HepG2 (cell line): ENCODE measurements around the gene TRIP4. TPM values are rescaled to one million over a fixed set of nuclear protein-coding genes. Genes with fewer than 3 reads are reported as not detected.

Experiments
- ADNP ChIP-seq: sonication (generic); formaldehyde crosslinking; IDR thresholded peaks from 2 replicates; pipeline ENCODE4 v1.4.0; 2020; ENCODE audit warnings: missing genetic modification reagents
- CENPX ChIP-seq: sonication (generic); formaldehyde crosslinking; IDR thresholded peaks from 2 replicates; pipeline ENCODE4 v1.9.0; 2021; ENCODE audit warnings: mild to moderate bottlenecking, missing genetic modification reagents, moderate library complexity
- HNF4G ChIP-seq, 2 experiments: sonication (generic) in 1 of 2; formaldehyde crosslinking in 1 of 2; IDR thresholded peaks; 2 replicates each; pipeline versions ENCODE4 v1.4.0 to v1.6.1; 2011 to 2020; ENCODE audit warnings: borderline replicate concordance in 2 of 2, low read depth in 2 of 2, mild to moderate bottlenecking in 2 of 2, low read length in 1 of 2, missing genetic modification reagents in 1 of 2, moderate library complexity in 1 of 2
- KDM1A ChIP-seq: IDR thresholded peaks from 2 replicates; pipeline ENCODE4 v1.6.1; 2016; ENCODE audit warnings: missing compliant biosample characterization
- RAD51 ChIP-seq: fragments of 450-650 bp; IDR thresholded peaks from 2 replicates; pipeline ENCODE4 v1.6.1; 2016; ENCODE audit warnings: borderline replicate concordance
- SMYD3 ChIP-seq: sonication (generic); formaldehyde crosslinking; IDR thresholded peaks from 2 replicates; pipeline ENCODE4 v1.8.1; 2023; ENCODE audit warnings: mild to moderate bottlenecking, missing genetic modification reagents
- STAT5B ChIP-seq: sonication (generic); formaldehyde crosslinking; IDR thresholded peaks from 2 replicates; pipeline ENCODE4 v1.4.0; 2020; ENCODE audit warnings: missing genetic modification reagents
- ZBTB1 ChIP-seq: sonication (generic); formaldehyde crosslinking; IDR thresholded peaks from 2 replicates; pipeline ENCODE4 v1.4.0; 2020; ENCODE audit warnings: missing genetic modification reagents, borderline replicate concordance
- ZFP36 ChIP-seq: fragments of 150-350 bp; IDR thresholded peaks from 2 replicates; pipeline ENCODE4 v1.6.1; 2018; ENCODE audit warnings: borderline replicate concordance, low read length, low read depth; ENCODE audit not compliant: partially characterized antibody
- ZFX ChIP-seq: sonication (generic); formaldehyde crosslinking; IDR thresholded peaks from 2 replicates; pipeline ENCODE4 v1.4.0; 2020; ENCODE audit warnings: mild to moderate bottlenecking, low read depth, missing genetic modification reagents, moderate library complexity
- ZNF101 ChIP-seq: sonication (generic); formaldehyde crosslinking; IDR thresholded peaks from 2 replicates; pipeline ENCODE4 v1.4.0; 2020; ENCODE audit warnings: mild to moderate bottlenecking, low read depth, missing genetic modification reagents, borderline replicate concordance
- ZNF232 ChIP-seq: sonication (generic); formaldehyde crosslinking; IDR thresholded peaks from 2 replicates; pipeline ENCODE4 v1.4.0; 2020; ENCODE audit warnings: missing genetic modification reagents, borderline replicate concordance
- ZNF292 ChIP-seq: sonication (generic); formaldehyde crosslinking; IDR thresholded peaks from 2 replicates; pipeline ENCODE4 v1.8.1; 2022; ENCODE audit warnings: mild to moderate bottlenecking, low read depth, missing genetic modification reagents, borderline replicate concordance
- ZNF335 ChIP-seq: sonication (generic); formaldehyde crosslinking; IDR thresholded peaks from 2 replicates; pipeline ENCODE4 v1.4.0; 2020; ENCODE audit warnings: missing genetic modification reagents
- ZNF510 ChIP-seq: sonication (generic); formaldehyde crosslinking; IDR thresholded peaks from 2 replicates; pipeline ENCODE4 v1.4.0; 2020; ENCODE audit warnings: low read depth, mild to moderate bottlenecking, missing genetic modification reagents
- ZNF678 ChIP-seq: sonication (generic); formaldehyde crosslinking; IDR thresholded peaks from 2 replicates; pipeline ENCODE4 v1.4.0; 2020; ENCODE audit warnings: mild to moderate bottlenecking, missing genetic modification reagents
- ZNF878 ChIP-seq: sonication (generic); formaldehyde crosslinking; IDR thresholded peaks from 2 replicates; pipeline ENCODE4 v1.8.1; 2023; ENCODE audit warnings: mild to moderate bottlenecking, missing genetic modification reagents, moderate library complexity
- polyA plus RNA-seq, 8 experiments: library from polyadenylated mRNA; depleted of rRNA in 3 of 8; stranded (reverse) in 7 of 8; unstranded in 1 of 8; fragments of >200 nt; fragmentation: Illumina TruSeq in 4 of 8; extraction: Trizol in 4 of 8; gene quantifications; 2 replicates each; pipeline versions ENCODE4 v1.2.1 to v1.2.3, GENCODE V29; 2011 to 2016; ENCODE audit warnings: low read depth in 4 of 8, missing spikeins in 1 of 8, mixed read lengths in 1 of 8; ENCODE audit not compliant: insufficient read depth in 1 of 8
- total RNA-seq, 5 experiments: library from RNA; depleted of rRNA; stranded (reverse); fragments of >200 nt; fragmentation: Illumina TruSeq; extraction: Trizol; gene quantifications; 2 replicates each; pipeline ENCODE4 v1.2.3, GENCODE V29; 2016; ENCODE audit warnings: low read depth in 1 of 5
- TF ChIP-seq, protein P1 (sequence below): sonication (generic); formaldehyde crosslinking; IDR thresholded peaks from 2 replicates; pipeline ENCODE4 v1.4.0; 2020; ENCODE audit warnings: missing genetic modification reagents
- TF ChIP-seq, protein P2 (sequence below): IDR thresholded peaks from 2 replicates; pipeline ENCODE4 v1.4.0; 2020; ENCODE audit warnings: mild to moderate bottlenecking, missing genetic modification reagents
- TF ChIP-seq, protein P3 (sequence below): sonication (generic); formaldehyde crosslinking; IDR thresholded peaks from 2 replicates; pipeline ENCODE4 v1.4.0; 2020; ENCODE audit warnings: mild to moderate bottlenecking, missing genetic modification reagents
- TF ChIP-seq, protein P4 (sequence below): sonication (generic); formaldehyde crosslinking; IDR thresholded peaks from 2 replicates; pipeline ENCODE4 v1.8.0; 2022; ENCODE audit warnings: mild to moderate bottlenecking, missing genetic modification reagents, moderate library complexity

The TRIP4 gene
- total and polyA plus RNA-seq, 2 of the 13 experiments (the other 11 are each of a cell fraction or from before 2014, with no cell fraction given): 7.1 to 11.8 TPM

DNA sequence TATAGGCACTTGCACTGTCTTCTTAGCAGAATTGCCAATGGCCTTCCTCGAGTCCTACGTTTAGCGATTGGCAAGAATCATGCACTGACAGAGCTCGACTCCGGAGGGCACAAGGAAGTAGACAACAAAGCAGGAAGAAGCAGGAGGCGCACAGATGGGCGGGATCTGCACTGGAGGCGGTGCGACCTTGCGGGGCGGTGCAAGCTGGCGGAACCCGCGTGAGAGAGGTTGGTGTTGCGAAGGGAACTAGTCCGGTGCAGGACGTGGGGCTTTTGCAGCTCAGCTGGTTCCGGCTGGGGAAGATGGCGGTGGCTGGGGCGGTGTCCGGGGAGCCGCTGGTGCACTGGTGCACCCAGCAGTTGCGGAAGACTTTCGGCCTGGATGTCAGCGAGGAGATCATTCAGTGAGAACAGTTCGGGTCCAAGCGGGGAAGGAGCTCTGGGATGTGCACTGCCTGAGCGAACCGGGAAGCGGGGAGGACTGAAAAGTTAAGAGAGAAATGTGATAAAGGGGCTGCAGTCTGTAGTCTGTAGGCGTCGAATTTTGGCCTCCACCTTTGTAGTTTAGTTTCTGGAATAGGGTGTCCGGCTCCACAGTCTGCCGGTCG, at the start of gene TRIP4 (continued):
- peak; percentile 98 for TF ChIP-seq ZNF335 (CRISPR knock-in tag)
- no peak for TF ChIP-seq ZBTB1 (CRISPR knock-in tag)
- TF ChIP-seq HNF4G (IDR thresholded peaks at IDR 0.05; ENCODE audit: borderline replicate concordance, low read depth, low read length): peak; percentile 39; the same call in 1 of the 2 replicates
- TF ChIP-seq HNF4G (CRISPR knock-in tag; IDR thresholded peaks at IDR 0.05; ENCODE audit: borderline replicate concordance, low read depth): peak; percentile 60; the same call in 1 of the 2 replicates
- TF ChIP-seq, protein P1, sequence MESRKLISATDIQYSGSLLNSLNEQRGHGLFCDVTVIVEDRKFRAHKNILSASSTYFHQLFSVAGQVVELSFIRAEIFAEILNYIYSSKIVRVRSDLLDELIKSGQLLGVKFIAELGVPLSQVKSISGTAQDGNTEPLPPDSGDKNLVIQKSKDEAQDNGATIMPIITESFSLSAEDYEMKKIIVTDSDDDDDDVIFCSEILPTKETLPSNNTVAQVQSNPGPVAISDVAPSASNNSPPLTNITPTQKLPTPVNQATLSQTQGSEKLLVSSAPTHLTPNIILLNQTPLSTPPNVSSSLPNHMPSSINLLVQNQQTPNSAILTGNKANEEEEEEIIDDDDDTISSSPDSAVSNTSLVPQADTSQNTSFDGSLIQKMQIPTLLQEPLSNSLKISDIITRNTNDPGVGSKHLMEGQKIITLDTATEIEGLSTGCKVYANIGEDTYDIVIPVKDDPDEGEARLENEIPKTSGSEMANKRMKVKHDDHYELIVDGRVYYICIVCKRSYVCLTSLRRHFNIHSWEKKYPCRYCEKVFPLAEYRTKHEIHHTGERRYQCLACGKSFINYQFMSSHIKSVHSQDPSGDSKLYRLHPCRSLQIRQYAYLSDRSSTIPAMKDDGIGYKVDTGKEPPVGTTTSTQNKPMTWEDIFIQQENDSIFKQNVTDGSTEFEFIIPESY (CRISPR knock-in tag): peak; percentile 91
- peak; percentile 88 for TF ChIP-seq ZFX (CRISPR knock-in tag)
- peak; percentile 70; the same call in 1 of the 2 replicates for TF ChIP-seq ZNF292
- TF ChIP-seq, protein P2, sequence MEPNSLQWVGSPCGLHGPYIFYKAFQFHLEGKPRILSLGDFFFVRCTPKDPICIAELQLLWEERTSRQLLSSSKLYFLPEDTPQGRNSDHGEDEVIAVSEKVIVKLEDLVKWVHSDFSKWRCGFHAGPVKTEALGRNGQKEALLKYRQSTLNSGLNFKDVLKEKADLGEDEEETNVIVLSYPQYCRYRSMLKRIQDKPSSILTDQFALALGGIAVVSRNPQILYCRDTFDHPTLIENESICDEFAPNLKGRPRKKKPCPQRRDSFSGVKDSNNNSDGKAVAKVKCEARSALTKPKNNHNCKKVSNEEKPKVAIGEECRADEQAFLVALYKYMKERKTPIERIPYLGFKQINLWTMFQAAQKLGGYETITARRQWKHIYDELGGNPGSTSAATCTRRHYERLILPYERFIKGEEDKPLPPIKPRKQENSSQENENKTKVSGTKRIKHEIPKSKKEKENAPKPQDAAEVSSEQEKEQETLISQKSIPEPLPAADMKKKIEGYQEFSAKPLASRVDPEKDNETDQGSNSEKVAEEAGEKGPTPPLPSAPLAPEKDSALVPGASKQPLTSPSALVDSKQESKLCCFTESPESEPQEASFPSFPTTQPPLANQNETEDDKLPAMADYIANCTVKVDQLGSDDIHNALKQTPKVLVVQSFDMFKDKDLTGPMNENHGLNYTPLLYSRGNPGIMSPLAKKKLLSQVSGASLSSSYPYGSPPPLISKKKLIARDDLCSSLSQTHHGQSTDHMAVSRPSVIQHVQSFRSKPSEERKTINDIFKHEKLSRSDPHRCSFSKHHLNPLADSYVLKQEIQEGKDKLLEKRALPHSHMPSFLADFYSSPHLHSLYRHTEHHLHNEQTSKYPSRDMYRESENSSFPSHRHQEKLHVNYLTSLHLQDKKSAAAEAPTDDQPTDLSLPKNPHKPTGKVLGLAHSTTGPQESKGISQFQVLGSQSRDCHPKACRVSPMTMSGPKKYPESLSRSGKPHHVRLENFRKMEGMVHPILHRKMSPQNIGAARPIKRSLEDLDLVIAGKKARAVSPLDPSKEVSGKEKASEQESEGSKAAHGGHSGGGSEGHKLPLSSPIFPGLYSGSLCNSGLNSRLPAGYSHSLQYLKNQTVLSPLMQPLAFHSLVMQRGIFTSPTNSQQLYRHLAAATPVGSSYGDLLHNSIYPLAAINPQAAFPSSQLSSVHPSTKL (CRISPR knock-in tag): peak; percentile 88
- TF ChIP-seq RAD51: no peak
- no peak for TF ChIP-seq ZNF101 (CRISPR knock-in tag)
- peak; percentile 98 for TF ChIP-seq STAT5B (CRISPR knock-in tag)
- TF ChIP-seq SMYD3: peak; percentile 34; the same call in 1 of the 2 replicates
- no peak for TF ChIP-seq ZFP36
- peak; percentile 73; the same call in 1 of the 2 replicates for TF ChIP-seq ZNF510 (CRISPR knock-in tag)
- TF ChIP-seq CENPX (CRISPR knock-in tag): no peak
- peak; percentile 81; the same call in 1 of the 2 replicates for TF ChIP-seq ZNF878 (CRISPR knock-in tag)
- TF ChIP-seq, protein P3, sequence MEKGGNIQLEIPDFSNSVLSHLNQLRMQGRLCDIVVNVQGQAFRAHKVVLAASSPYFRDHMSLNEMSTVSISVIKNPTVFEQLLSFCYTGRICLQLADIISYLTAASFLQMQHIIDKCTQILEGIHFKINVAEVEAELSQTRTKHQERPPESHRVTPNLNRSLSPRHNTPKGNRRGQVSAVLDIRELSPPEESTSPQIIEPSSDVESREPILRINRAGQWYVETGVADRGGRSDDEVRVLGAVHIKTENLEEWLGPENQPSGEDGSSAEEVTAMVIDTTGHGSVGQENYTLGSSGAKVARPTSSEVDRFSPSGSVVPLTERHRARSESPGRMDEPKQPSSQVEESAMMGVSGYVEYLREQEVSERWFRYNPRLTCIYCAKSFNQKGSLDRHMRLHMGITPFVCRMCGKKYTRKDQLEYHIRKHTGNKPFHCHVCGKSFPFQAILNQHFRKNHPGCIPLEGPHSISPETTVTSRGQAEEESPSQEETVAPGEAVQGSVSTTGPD (CRISPR knock-in tag): no peak; the same call in 1 of the 2 replicates
- TF ChIP-seq KDM1A (CRISPR knock-in tag): peak; percentile 68; the same call in 1 of the 2 replicates
- TF ChIP-seq ZNF678: peak; percentile 88
- TF ChIP-seq ZNF232 (CRISPR knock-in tag): 0 out of 2 replicates have a peak, but pooled peaks have one; percentile 92
- TF ChIP-seq ADNP (CRISPR knock-in tag): peak; percentile 80
- TF ChIP-seq, protein P4, sequence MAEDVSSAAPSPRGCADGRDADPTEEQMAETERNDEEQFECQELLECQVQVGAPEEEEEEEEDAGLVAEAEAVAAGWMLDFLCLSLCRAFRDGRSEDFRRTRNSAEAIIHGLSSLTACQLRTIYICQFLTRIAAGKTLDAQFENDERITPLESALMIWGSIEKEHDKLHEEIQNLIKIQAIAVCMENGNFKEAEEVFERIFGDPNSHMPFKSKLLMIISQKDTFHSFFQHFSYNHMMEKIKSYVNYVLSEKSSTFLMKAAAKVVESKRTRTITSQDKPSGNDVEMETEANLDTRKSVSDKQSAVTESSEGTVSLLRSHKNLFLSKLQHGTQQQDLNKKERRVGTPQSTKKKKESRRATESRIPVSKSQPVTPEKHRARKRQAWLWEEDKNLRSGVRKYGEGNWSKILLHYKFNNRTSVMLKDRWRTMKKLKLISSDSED (CRISPR knock-in tag): no peak
